Breast epithelium (tissue), 4 donors: Measurements from ENCODE around the gene ALS2CL. TPM values are rescaled to one million over a fixed set of nuclear protein-coding genes. Genes with fewer than 3 reads are reported as not detected.
A peak's percentile ranks its signal among the peaks of the same experiment; 100 is the strongest.
"Not testable (repeated sequence)": the region's sequence is repeated elsewhere in the genome, so short reads cannot be mapped to it uniquely, and the experiment has no call there.

Experiments used
- DNase-seq, 2 donors: peaks; one replicate each; pipeline ENCODE4 v3.0.0-alpha.2; 2019; ENCODE audit warnings: low spot score in 2 of 2
- H3K27ac ChIP-seq, 2 donors: fragments of 200-600 bp; sonication (generic) in 1 of 2; one replicate each; pipeline ENCODE4 v1.5.1; 2016 to 2019; ENCODE audit warnings: mild to moderate bottlenecking in 1 of 2
- H3K27me3 ChIP-seq, 2 donors: fragments of 200-600 bp; sonication (generic) in 1 of 2; one replicate each; pipeline versions ENCODE4 v1.5.1 to v1.6.0; 2017 to 2019; ENCODE audit warnings: control low read depth in 1 of 2, mild to moderate bottlenecking in 1 of 2
- H3K36me3 ChIP-seq: fragments of 200-600 bp; one replicate; pipeline ENCODE4 v1.5.1; 2019
- H3K4me1 ChIP-seq, 2 donors: fragments of 200-600 bp; sonication (generic); one replicate each; pipeline ENCODE4 v1.5.1; 2016 to 2019; ENCODE audit warnings: control low read depth in 1 of 2
- H3K4me3 ChIP-seq, 3 donors: fragments of 200-600 bp; sonication (generic); 1 replicate in 2 of 3; 2 replicates in 1 of 3; pipeline ENCODE4 v1.5.1; 2016 to 2019; ENCODE audit warnings: mild to moderate bottlenecking in 3 of 3, moderate library complexity in 2 of 3
- H3K9me3 ChIP-seq, 2 donors: fragments of 200-600 bp; sonication (generic) in 1 of 2; one replicate each; pipeline ENCODE4 v1.5.1; 2016 to 2019; ENCODE audit warnings: control low read depth in 1 of 2
- CTCF ChIP-seq, 3 donors: fragments of 450-650 bp; IDR thresholded peaks; one replicate each; pipeline ENCODE4 v1.5.1; 2016 to 2017; ENCODE audit warnings: antibody characterized with exemption in 3 of 3, mild to moderate bottlenecking in 3 of 3, moderate library complexity in 3 of 3
- POLR2A ChIP-seq: fragments of 450-650 bp; IDR thresholded peaks from one replicate; pipeline ENCODE4 v1.6.1; 2016; ENCODE audit warnings: antibody characterized with exemption, mild to moderate bottlenecking, moderate library complexity
- POLR2AphosphoS5 ChIP-seq, 3 donors: sonication (generic); formaldehyde crosslinking; IDR thresholded peaks; one replicate each; pipeline ENCODE4 v1.6.1; 2017; ENCODE audit warnings: antibody characterized with exemption in 3 of 3
- intact Hi-C: fragments of 100-400 bp; cut with DNase I; formaldehyde crosslinking; loops from one replicate; pipeline ENCODE4 v1.15.1; 2023; ENCODE audit warnings: low total_unique reads
- total RNA-seq, 3 donors: library from RNA; depleted of rRNA; stranded (reverse); fragments of >200 nt; gene quantifications; one replicate each; pipeline ENCODE4 v1.1.0, GENCODE V29; 2016

The ALS2CL gene
- total RNA-seq, 3 donors from 2014 or later = 6.7 to 22.9 (median 20.6) TPM

DNA sequence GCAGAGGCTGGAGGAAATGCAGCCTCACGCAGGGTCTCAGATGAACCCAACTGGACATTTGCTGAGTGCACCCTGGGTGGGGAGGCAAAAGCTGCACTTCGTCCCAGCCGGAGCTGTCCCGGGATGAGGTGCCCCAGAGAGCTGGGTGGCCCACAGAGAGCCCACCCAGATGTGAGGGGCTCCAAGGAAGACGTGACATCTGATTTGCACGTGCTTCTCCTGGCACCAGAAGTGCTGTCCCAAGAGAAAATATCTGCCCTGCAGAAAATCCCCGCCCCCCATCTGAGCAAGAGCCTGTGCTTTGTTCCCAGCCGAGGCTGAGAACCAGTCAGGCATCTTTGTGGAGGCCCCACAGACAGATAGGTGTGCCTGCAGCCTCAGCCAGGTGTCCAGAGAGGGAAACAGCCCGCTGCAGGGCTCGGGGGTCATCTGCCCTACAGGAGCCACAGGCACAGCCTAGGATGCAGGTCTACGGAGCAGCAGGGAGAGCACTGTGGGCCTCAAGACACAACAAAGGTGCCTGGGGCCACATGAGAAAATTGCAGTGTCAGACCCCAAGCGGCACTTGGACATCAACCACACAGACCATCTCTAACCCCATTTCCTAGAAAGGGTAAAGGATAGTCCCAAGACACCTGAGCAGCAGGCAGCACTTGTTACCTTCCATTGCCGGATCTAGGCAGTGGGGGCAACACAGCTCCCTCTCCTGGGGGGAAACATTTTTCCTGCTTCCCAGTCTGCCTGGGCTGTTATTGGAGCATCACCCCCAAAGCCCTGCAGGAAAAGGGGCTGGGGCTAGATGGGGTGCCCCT lies 13.5 kb upstream of the ALS2CL start:
- Histone ChIP-seq H3K4me1 (no peaks in the 10 kb centered on the region), H3K36me3 (no peaks in the 10 kb centered on the region), H3K27ac (no peak overlapping the region), H3K27me3 (no peaks in the 10 kb centered on the region), H3K9me3 (no peaks in the 10 kb centered on the region), H3K4me3 (no peak overlapping the region)
- TF ChIP-seq POLR2AphosphoS5 (IDR thresholded peaks at IDR 0.05) (no peak), CTCF (IDR thresholded peaks at IDR 0.05) (no peak), POLR2A (no peak)
- intact Hi-C loops = loop anchor here (10.0 kb wide), 1 partner anchor 188 kb away; no protein-coding TSS in a partner anchor
- peak in 1 of 2 donors; percentile 39 for DNase-seq

- Histone ChIP-seq H3K4me1 (peaks cover 4 to 7% of the 10 kb centered on the region in 2 donors), H3K4me3 (no peak overlapping the region), H3K9me3 (no peaks in the 10 kb centered on the region), H3K27me3 (no peaks in the 10 kb centered on the region), H3K36me3 (no peaks in the 10 kb centered on the region), H3K27ac (no peak overlapping the region)
- TF ChIP-seq CTCF (IDR thresholded peaks at IDR 0.05) (no peak), POLR2A (no peak), POLR2AphosphoS5 (IDR thresholded peaks at IDR 0.05) (no peak)
- intact Hi-C loops = loop anchor here (10.0 kb wide), 1 partner anchor 189 kb away; no protein-coding TSS in a partner anchor
- no peak for DNase-seq
Observed at GRCh38 chr3:46705751-46706552, 12.5 kb upstream of the ALS2CL start.

- Histone ChIP-seq H3K36me3 (no peaks in the 10 kb centered on the region), H3K4me1 (peaks cover 4 to 10% of the 10 kb centered on the region in 2 donors), H3K27me3 (no peaks in the 10 kb centered on the region), H3K4me3 (no peak overlapping the region), H3K9me3 (no peaks in the 10 kb centered on the region), H3K27ac (no peak overlapping the region)
- DNase-seq = peak; percentile 69 to 80
- intact Hi-C loops = loop anchor here (10.0 kb wide), 1 partner anchor 190 kb away; no protein-coding TSS in a partner anchor
- TF ChIP-seq CTCF (IDR thresholded peaks at IDR 0.05) (peak; percentile 97), POLR2AphosphoS5 (IDR thresholded peaks at IDR 0.05) (no peak)
Observed at GRCh38 chr3:46705022-46705530, 11.6 kb upstream of the ALS2CL start.

DNA sequence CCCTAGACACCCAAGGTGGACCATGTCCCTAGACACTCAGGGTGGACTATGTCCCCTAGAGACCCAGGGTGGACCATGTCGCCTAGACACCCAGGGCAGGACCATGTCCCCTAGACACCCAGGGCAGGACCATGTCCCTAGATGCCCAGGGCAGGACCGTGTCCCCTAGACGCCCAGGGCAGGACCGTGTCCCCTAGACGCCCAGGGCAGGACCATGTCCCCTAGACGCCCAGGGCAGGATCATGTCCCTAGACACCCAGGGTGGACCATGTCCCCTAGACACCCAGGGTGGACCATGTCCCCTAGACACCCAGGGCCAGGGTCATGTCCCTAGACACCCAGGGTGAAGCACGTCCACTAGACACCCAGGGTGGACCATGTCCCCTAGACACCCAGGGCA lies 10.9 kb upstream of the ALS2CL start:
- not testable (repeated sequence) for H3K27me3 ChIP-seq, H3K4me3 ChIP-seq, H3K9me3 ChIP-seq, H3K36me3 ChIP-seq, H3K27ac ChIP-seq, DNase-seq
- intact Hi-C loops = loop anchor here (10.0 kb wide), 1 partner anchor 190 kb away; no protein-coding TSS in a partner anchor
- peaks cover 4 to 10% of the 10 kb centered on the region in 2 donors for H3K4me1 ChIP-seq

- peaks cover 4 to 10% of the 10 kb centered on the region in 2 donors for H3K4me1 ChIP-seq
- intact Hi-C loops = loop anchor here (10.0 kb wide), 1 partner anchor 192 kb away; no protein-coding TSS in a partner anchor
- no peak overlapping the region for H3K4me3 ChIP-seq
Observed at GRCh38 chr3:46703013-46703520, 9.6 kb upstream of the ALS2CL start.

More at GRCh38 chr3:46703013-46703520, 9.6 kb upstream of the ALS2CL start:
- Histone ChIP-seq H3K27ac (no peak overlapping the region), H3K36me3 (no peaks in the 10 kb centered on the region), H3K27me3 (no peaks in the 10 kb centered on the region), H3K9me3 (no peaks in the 10 kb centered on the region)
- TF ChIP-seq CTCF (IDR thresholded peaks at IDR 0.05) (no peak), POLR2AphosphoS5 (IDR thresholded peaks at IDR 0.05) (no peak), POLR2A (no peak)
- no peak for DNase-seq
